SKM-1 (cell line): ENCODE results near the gene ARHGEF10L.

Experiments used
- DNase-seq: peaks from one replicate; lab custom pipeline; 2025; ENCODE audit not compliant: unreplicated experiment; lab: John Stamatoyannopoulos, UW

Gene ARHGEF10L

DNA sequence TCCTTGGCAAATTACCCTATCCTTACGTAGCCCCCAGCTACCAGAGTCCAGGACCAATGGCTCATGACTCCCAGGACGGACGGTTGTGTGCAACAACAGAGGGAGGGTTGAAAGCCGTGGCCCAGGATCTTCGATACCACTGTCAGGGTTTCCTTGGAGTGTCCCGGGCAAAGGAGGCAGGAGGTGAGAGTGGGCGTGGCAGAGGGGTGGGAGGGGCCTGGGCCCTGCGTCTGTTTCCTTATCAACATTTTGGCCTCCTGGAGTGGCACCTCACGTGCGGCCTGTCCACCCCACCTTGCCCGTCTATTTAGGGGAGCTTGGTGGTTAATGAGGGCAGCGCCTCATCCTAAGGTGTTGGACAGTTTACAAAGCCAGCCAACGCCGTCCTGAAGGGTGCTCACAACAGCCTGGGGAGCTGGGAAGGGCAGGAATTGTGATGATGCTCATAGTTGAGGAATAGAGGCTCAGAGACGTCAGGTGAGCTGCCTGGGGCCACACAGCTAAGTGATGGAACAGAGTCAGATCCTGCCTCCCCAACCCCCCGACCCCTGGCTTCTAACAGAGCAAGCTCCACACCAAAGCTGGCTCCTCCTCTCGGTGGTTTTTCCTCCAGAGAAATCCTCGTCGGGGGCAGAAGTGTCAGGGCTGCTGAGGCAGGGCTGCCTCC is 17.4 kb upstream of the ARHGEF10L start:
- DNase-seq = no peak

DNA sequence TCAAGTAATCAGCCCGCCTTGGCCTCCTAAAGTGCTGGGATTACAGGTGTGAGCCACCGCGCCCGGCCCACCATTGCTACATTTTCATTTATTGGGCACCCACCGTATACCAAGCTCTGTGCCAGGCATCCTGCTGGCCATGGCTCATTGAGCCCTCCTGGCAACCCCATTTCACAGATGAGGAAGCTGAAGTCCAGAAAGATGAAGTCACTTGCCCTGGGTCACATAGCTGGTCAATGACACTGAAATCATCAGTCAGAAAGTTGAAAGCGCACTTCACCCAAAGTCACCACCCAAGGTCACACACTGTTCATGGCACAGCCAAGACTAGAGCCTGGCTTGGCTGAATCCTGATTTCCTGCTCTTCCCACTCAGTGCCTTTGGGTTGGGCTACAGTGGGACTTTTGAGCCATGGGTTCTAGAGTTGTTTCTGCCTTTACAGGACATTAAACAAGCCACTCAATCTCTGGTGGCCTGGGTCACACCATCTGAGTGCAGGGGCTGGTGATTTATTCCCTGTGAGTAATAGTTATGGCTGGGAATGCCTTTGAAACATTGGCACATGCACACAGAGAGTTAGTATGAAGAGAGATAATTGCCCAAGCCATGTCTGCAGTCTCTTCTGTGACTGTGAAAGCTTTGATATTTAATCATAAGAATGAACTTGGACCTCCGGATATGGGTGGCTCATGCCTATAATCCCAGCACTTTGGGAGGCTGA is 16.0 kb upstream of the ARHGEF10L start:
- DNase-seq = no peak

DNA sequence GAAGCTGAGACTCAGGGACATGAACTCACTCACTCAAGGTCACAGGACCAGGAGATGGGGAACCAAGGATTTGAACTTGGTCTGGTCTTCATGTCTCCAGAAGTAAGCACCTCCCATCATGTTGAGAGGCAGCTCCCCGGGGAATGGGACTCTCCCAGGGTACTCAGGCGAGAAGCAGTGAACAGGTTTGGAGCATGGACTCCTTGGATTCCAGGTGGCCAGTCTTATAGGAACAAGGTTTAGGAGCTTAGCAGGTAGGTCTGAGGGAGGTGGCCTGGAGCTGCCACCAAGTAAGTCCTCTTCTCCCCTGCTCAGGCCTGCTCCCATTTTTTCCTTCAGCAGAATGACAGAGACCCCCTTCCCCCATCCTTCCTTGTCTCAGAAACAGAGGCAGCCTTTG is 14.9 kb upstream of the ARHGEF10L start:
- DNase-seq = no peak

DNA sequence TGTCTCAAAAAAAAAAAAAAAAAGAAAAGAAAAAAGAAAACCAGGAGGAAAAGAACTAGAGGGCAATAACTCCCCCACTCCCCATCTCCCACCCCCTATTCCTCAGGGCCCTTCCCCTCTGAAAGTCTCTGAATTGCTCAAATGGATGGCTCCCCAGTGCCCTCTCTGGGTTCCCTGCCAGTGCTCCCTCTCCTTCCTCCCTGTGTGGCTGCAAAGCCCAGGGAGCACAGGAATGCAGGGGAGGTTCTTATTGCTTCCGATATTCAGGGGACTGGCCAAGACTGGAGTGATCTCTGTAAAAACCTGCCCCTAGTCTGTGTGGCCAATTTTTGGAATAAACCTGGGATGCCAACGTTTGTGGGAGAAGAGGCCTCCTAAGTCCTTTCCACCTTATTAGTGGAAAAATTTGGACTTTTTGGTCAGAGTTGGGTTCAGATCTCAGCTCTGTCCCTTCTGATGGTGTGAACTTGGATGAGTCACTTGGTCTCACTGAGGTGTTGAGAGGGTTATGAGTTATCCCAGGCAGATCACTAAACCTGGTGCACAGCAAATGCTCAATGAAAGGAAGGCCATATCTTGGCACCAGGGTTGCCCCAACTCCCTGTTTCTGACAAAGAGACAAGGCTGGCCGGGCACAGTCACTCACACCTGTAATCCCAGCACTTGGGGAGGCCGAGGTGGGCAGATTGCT is 13.4 kb upstream of the ARHGEF10L start:
- DNase-seq = no peak

DNA sequence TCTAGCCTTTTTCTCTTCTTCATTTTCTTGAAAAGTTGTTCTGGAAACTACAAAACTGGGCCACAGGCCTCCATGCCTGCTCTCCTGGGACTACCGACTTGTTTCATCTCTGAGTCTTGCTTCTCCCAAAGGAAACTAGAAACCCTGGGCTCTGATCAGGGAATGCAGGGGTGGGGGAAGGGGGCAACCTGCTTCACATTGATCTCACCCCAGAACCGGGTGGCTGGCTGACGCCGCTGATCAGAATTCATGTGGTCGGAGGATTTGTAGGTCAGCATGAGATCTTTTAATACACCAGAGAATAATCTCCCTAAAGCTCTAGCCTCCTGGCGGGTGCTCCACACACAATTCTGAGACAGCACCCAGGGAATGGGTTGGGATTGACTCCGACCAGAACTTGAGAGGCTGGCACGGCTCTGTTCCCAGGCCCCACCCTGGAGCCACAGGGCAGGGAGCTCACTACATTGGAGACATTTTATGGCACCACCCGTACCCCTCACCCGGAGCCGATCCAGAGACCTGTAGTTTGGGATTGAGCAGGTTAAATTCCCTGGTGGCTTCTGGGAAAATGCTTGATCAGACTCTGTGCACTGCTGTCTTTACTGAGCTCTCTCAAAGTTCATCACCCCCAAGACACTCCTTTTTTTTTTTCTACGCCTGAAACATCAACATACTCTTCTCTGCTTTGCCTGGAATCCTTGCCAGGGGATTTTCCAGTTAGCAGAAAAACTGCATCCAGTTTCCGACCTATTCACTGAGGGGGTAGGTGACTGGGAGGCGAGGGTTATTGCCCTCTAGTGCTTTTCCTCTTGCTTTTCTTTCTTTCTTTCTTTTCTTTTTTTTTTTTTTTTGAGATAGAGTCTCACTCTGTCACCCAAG is 12.2 kb upstream of the ARHGEF10L start:
- no peak for DNase-seq

DNA sequence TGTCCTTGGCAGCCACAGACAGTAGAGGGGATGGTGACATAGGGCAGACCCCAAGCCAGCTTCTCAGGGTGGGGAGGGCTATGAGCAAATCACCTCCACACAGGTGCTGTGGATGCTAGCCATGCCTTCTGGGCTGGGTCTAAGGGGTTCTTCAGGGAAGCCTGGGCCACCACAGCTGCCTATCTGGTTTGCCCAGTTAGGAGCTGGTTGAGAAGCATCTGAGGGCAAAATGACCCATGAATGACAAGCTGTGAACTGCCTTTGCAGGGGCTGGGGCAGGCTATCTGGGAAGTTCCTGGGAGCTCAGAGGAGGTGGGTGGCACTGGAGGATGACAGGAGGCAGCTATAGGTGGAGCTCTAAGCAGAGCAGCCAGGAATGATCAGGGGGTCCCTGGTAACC is 10.1 kb upstream of the ARHGEF10L start:
- no peak for DNase-seq

DNA sequence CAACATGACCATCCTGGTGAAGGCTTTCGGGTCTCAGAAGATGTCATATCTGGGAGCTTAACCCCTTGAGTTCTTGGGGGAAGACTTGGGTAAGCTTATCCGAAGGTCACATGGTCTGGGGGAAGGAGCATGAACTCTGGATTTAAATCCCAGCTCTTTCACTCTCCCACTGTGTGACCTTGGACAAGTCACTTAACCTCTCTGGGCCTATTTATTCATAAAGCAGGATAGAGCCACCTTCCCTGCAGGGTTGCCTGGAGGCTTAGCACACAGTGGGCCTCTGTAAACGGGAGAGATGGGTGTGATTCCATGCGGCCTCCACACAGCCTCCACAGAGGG is 8.2 kb upstream of the ARHGEF10L start:
- DNase-seq = no peak

DNA sequence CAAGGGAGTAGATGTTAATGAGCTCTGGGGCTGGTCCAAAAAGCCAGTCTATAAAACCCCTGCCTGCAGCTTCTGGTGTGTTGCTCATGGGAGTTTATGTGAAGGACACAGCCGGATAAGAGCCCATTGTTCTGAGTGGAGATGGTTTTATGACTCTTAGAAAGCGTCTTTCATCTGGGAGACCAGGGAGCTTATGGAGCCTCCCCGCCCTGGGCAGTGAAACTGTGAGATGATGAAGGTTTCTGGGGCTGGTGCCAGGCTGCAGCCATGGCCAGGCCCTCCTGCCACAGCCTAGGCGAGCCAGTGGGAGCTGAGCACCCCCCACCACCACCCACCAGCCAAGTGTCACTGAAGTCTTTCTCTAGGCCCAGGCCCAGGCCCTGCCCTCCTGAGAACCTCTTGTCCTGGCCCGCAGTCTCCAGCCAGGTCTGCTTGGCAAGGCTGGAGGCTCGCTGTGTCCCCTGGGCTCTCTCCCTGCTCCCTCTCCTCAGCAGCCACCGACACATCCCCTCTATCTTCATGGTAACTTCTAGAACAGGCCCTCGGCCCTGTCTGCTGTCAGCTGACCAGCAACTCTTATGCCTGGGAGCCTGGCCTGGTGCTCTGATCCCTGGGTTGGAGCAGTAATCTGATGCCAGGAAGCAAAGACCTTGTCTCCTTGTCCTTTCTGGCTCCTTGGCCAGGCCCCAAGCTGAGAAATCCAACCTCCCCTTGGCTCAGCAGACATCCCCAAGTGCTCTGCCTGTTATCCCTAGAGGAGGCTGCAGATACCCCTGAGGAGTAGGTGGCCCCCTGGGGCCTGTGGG is 7.6 kb upstream of the ARHGEF10L start:
- no peak for DNase-seq

DNA sequence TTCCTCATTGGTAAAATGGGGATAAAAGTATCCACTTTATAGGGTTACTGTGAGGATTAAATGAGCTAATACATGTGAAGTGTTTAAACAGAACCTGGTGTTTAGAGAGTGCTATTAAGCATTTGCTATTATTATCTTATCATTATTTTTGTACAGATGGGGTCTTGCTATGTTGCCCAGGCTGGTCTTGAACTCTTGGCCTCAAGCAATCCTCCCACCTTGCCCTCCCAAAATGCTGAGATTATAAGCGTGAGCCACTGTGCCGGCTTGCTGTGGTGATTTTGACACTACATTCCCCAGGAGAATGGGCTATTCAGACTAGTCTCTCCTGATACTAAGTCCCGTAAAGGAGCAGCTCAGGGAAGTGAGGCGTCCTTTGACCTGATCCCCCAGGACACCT is 6.3 kb upstream of the ARHGEF10L start:
- no peak for DNase-seq

DNA sequence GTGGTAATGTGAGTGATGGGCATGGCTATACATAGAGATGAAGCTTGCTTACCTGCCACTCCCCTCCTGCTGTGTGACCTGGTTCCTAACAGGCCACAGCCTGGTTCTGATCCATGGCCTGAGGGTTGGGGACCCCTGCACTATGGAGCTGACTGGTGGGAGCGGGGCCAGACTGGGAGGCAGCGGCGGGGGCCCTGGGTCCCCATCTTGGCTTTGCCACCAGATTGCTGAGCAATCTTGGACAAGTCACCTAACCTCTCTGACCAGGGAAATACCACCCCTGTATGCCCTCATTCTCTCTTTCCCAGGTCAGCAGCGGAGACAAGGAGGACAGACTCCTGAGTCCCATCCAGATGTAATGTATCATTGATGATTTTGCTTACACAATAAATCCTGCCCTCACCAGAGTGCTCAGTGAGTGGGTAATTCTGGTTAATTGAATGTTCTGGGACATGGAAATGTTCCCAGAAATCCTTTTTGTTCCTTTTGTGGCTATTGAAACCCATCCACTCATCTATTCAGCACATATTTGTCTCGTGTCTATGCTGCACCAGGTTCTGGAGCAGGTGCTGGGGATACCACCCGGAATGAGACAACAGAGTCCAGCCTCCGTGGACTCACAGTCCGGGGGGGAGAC is 4.1 kb upstream of the ARHGEF10L start:
- no peak for DNase-seq

DNA sequence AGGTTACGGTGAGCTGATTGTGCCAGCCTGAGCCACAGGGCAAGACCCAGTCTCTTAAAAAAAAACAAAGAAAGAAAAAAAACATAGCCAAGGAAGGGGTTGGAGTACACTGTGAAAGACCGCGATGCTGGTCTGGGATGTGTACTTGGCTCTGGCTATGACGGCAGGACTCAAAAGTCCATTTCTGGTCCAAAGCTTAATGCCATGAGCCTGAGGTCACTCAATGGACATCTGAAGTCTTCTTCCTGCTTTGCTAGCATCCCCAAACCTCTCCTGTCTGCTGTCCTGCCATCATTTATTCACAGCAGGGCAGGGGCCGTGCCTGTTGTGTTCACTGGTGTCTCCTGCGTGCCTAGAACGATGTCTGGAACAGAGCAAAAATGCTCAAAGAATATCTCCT is 1.5 kb upstream of the ARHGEF10L start:
- no peak for DNase-seq

DNA sequence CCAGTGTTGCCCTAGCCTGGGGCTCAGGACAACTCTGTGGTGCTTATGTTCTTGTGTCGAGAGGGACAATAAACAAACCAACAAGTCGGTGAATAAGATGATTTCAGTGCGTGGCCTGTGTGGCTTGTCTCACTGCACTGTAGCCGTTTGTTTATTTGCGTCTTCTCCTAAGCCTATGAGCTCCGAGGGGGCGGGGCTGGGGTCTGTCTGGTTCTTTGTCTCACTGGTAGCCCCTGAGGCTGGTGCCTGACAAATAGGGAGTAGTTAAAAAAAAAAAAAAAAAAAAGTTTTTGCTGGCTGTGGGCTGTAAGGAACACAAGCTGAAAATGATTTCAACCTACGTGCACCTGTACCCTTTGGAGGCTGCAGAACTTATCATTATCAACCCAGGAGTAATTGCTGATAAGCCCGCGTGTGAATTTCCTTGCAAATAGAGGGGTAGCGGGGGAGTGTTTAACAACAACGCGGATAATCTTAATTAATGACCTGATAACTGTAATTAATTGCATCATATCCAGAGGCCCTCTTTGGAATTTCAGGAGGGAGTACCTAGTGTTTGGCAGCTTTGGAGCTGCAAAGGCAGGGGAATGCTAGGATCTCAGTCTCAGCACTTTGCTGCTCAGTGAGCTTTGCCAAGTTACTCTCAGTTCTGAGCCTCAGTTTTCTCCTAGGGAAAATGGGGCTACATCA is 925 bp upstream of the ARHGEF10L start:
- no peak for DNase-seq

DNA sequence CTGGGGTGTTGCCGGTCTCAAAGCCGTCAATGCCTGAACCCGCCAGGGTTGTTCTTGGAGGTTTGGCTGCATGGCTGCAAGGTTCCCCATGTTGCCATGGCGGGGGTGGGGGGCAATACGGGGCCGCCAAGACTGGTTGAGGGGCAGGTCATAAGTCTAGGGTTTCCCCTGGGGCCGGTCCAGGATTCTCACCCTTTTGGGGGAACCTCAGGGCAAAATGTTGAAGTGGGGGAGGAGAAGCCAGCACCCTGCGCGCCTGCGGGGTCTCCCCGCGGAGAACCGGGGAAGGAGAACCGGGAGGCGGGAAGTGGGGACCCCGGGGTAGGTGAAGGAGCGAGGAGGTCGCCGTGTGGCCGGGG is 401 bp upstream of the ARHGEF10L start:
- DNase-seq = no peak

DNA sequence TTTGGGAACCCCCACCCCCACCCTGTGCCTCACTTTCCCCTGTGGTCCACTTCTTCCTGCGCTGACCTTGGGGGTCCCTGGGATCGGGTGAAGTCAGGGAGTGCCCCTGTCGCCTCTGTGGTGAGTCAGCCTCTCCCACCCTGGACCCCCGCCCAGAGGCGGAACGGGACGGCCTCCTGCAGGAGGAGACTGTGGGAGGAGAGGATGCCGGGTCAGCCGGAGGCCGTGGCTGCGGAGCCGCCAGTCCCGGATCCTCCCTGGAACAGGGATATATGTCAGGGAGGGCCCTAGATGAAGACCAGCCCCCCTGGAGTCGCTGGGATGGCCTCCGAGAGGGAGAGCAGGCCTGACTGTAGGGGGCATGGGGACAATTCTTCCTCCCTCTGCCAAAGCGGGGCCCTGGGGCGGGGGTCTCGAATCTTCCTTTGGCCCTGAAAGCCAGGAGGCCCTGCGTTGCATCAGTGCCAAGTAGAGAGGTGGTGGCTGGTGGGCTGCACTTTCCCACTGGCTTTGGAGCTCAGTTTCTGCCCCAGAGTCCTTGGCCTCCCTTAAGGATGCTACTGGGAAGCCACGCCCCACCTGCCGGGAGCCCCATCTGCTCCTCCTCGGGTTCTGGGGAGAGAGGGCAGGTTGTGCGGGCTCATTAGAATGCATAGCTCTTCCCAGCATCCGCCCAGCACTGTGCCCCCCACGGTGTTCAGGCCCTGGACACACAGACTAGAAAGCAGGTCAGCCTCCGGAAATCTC is 930 bp downstream of the ARHGEF10L start:
- DNase-seq = no peak

DNA sequence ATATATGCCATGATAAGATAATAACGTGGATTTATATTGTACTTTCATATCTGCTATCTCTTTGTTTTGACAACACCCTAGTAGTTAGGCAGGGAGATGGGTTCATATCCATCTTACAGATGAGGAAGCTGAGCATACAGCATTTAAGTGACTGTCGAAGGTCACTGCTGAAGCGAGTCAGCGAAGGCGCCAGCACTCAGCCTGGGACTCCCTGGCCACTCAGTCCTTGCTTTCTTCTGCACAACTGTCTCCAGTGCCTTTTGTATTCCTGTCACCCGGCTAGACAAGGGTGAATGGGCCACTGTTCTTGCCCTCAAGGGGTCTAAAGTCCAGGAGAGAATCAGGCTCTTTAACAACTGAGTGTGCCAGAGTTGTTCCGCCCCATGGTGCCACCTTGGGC is 3.1 kb downstream of the ARHGEF10L start:
- no peak for DNase-seq

DNA sequence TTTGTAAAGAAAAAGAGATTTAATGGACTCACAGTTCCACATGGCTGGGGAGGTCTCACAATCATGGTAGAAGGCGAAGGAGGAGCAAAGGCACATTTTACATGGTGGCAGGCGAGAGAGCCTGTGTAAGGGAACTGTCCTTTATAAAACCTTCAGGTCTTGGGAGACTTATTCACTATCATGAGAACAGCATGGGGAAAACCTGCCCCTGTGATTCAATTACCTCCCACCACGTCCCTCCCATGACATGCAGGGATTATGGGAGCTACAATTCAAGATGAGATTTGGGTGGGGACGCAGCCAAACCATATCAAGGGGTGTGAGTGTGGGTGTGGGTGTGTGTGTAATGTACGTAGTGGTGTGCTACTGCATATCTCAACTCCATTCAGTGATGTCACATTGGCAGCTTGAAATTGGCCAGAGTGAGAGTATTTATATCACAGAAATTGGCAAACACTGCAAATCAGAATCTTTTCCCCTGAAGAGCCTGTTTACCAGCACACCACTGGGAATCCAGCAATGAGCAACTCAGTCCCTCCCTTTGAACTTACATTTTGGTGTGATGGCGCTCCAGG is 5.4 kb downstream of the ARHGEF10L start:
- no peak for DNase-seq

DNA sequence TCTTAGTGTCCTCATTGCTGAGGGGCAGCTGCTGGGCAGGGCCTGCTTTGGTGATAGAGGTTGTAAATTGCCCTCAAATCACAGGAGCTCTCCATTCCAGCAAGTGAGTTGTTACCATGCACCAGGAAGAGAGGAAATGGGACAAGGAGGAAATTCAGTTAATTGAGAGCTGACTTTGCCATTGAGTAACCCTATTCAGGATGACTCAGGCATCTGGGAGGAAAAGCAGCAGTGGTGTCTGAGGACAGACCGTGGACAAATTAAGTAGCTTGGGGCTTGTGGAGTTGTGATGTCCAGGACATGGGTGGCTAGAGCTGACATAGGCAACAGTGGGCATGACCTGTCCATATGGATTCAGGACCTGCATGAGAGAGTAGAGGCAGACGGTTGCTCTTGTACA is 5.9 kb downstream of the ARHGEF10L start:
- no peak for DNase-seq

DNA sequence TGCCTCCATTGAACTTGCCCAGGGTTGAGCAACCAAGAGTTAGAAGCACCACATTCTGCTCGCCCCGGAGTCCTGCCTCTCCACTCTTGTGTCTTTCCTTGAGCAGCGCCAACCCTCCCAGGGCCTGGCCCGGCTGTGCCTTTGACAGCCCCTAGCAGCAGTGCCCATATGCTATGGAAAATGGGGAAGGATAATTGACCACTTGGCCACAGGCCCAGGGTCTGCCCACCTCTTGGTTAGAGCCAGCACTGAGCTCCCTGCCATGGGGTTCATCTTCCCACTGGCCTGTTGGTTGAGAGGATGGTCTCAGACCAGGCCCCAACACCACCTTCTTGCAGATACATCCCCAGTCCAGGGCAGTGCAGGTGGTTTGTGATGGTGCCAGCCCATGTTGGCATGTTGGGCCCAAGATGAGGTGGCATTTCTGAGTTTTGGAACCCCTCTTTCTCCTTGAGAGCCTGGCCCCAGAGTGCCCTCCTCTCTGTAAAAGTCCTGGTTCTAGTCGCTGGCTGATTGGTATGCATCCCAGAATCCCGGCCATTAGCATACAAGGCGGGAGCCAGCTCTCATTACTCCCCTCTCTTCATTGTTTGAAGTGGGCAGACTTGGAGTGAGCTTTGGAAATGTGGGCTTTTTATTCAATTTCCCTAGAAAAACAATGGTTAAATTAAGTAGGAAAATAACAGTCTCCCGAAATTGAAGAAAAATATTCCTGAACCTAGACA is 7.6 kb downstream of the ARHGEF10L start:
- no peak for DNase-seq
